Large intestine (tissue), 3 donors: ENCODE results near the gene L3MBTL4. TPM values are rescaled to one million over a fixed set of nuclear protein-coding genes. Genes with fewer than 3 reads are reported as not detected.
A peak's percentile ranks its signal among the peaks of the same experiment; 100 is the strongest.
"Not testable (repeated sequence)": the region's sequence is repeated elsewhere in the genome, so short reads cannot be mapped to it uniquely, and the experiment has no call there.

ENCODE experiments used
- DNase-seq, 2 donors: peaks; one replicate each; pipeline versions ENCODE4 v3.0.0 to v3.0.0-alpha.2; 2013
- H3K27ac ChIP-seq: one replicate; pipeline ENCODE4 v1.5.1; 2013; ENCODE audit warnings: low read length
- H3K27me3 ChIP-seq: 2 replicates; pipeline ENCODE4 v1.6.1; 2013; ENCODE audit warnings: low read length; ENCODE audit not compliant: control insufficient read depth, insufficient read depth
- H3K36me3 ChIP-seq: 2 replicates; pipeline ENCODE4 v1.6.1; 2013; ENCODE audit warnings: low read length; ENCODE audit not compliant: control insufficient read depth, insufficient read depth
- H3K4me1 ChIP-seq: one replicate; pipeline ENCODE4 v1.6.1; 2013; ENCODE audit warnings: low read length; ENCODE audit not compliant: control insufficient read depth, insufficient read depth
- H3K4me3 ChIP-seq: one replicate; pipeline ENCODE4 v1.5.1; 2013; ENCODE audit warnings: low read length
- H3K9me3 ChIP-seq: one replicate; pipeline ENCODE4 v1.6.1; 2013; ENCODE audit warnings: mild to moderate bottlenecking, low read depth, low read length, moderate library complexity; ENCODE audit not compliant: control insufficient read depth
- WGBS: methylation state at CpG from one replicate; pipeline ENCODE4 v1.1.5; 2013; ENCODE audit warnings: low lambda C conversion rate; ENCODE audit not compliant: insufficient coverage; 5-methylcytosine and 5-hydroxymethylcytosine counted together
- polyA plus RNA-seq: library from polyadenylated mRNA; unstranded; fragments of 120-200 nt; gene quantifications from one replicate; pipeline ENCODE4 v1.2.1, GENCODE V29; 2013

Gene L3MBTL4
- polyA plus RNA-seq, 1 donor = 4.0 TPM

DNA sequence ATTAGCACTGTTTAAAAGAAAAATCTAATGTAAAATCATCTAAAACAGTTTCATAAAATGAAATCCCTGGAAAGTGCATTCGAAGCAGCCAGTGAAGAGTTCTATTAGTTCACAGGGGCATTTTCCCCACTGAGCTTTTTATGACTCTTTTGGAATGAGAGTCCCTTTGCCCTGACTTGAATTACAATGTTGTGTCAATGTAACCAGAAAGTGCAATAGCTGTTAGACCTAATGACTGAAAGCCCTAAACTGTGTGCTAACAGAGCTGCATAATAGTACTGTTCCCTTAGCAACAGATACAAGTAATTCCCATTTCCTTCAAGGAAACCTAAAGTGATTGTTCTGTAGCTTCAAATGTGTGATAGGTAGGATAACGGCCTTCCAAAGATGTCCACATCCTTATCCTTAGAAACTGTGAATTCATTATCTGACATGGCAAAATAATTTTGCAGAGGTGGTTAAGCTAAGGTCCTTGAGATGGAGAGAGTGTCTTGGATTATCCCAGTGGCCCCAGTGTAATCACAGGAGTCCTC, 134.4 kb downstream of the L3MBTL4 start:
- DNase-seq = peak; percentile 35 to 68
- H3K4me3 ChIP-seq = no peak overlapping the region
- 13% methylated on average over 1 of the region's 2 CpGs for WGBS
- no peaks in the 10 kb centered on the region for H3K36me3 ChIP-seq
- no peaks in the 10 kb centered on the region for H3K9me3 ChIP-seq
- H3K27ac ChIP-seq = peak overlapping the region; percentile 66
- H3K4me1 ChIP-seq = peaks cover 12% of the 10 kb centered on the region
- H3K27me3 ChIP-seq = no peaks in the 10 kb centered on the region

DNA sequence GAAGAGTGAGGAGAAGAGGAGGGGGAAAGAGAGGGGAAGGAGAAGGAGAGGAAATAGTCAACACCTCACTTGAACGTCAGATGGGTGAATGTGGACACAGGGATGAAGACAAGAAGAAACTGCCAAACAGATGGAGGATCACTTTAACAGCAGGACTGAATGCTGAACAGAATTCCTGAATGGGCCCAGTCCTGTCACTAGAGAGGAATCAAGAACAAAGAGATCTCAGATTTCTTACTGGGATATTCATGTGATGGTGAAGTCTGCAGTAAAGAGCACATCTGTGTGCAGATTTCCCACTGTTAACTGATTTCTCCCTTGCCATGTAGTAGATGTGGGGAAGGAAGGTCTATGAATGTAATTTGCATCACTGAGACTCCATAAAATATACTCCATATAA, 135.4 kb downstream of the L3MBTL4 start:
- H3K36me3 ChIP-seq = no peaks in the 10 kb centered on the region
- WGBS = no CpG with 5 or more reads among the region's 1 CpG
- H3K4me3 ChIP-seq = no peak overlapping the region
- H3K27ac ChIP-seq = no peak overlapping the region
- no peaks in the 10 kb centered on the region for H3K9me3 ChIP-seq
- no peaks in the 10 kb centered on the region for H3K27me3 ChIP-seq
- DNase-seq = no peak
- H3K4me1 ChIP-seq = peaks cover 12% of the 10 kb centered on the region

DNA sequence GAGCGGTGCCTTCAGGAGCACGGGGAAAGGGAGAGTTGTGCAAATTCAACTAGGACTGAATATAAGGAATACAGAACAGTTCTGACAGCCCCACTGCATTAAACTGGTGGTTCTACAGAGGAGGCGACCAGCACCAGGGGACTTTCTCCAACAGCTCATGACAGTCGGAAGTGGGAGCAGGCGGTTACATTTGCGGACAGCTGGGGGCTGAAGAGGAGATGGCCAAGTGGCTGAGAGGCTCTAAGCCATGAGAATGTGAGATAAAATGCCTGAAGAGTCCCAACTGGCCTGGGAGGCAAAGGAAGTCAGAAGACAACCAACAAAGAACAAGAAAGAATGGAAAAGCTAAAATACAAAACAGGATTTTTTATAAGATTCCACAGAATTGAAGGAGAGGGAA, 141.3 kb downstream of the L3MBTL4 start:
- Histone ChIP-seq H3K36me3 (no peaks in the 10 kb centered on the region), H3K4me3 (no peak overlapping the region), H3K27ac (no peak overlapping the region), H3K4me1 (no peaks in the 10 kb centered on the region), H3K9me3 (no peaks in the 10 kb centered on the region), H3K27me3 (no peaks in the 10 kb centered on the region)
- DNase-seq = no peak
- WGBS = no CpG with 5 or more reads among the region's 6 CpGs

- WGBS = 46% methylated on average over 3 of the region's 10 CpGs
- H3K27ac ChIP-seq, H3K9me3 ChIP-seq, H3K4me3 ChIP-seq, H3K4me1 ChIP-seq, H3K27me3 ChIP-seq, DNase-seq, H3K36me3 ChIP-seq: not testable (repeated sequence)
Observed at GRCh38 chr18:6272144-6272543, 142.6 kb downstream of the L3MBTL4 start.

DNA sequence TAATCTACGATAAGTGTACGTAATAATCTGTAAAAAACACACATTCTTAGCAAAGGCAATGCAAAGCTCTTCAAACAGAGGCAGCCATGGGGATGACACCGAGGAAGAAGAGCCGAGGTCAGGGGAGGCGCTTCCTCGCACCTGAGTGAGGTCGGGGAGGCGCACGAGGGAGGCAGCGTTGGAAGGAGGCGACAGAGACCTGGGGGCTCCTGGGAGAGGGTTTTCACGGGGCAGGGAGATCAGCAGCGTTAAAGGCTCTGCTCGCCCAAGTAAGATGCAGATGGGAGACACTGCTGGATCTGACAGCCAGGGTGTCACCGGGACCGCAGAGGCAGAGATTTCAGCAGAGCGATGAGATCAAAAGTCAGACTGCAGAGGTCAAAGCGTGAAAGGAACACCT, 143.1 kb downstream of the L3MBTL4 start:
- no peaks in the 10 kb centered on the region for H3K9me3 ChIP-seq
- 78% methylated on average over 5 of the region's 18 CpGs for WGBS
- no peak overlapping the region for H3K27ac ChIP-seq
- DNase-seq = no peak
- no peaks in the 10 kb centered on the region for H3K27me3 ChIP-seq
- no peaks in the 10 kb centered on the region for H3K36me3 ChIP-seq
- H3K4me3 ChIP-seq = no peak overlapping the region
- no peaks in the 10 kb centered on the region for H3K4me1 ChIP-seq

DNA sequence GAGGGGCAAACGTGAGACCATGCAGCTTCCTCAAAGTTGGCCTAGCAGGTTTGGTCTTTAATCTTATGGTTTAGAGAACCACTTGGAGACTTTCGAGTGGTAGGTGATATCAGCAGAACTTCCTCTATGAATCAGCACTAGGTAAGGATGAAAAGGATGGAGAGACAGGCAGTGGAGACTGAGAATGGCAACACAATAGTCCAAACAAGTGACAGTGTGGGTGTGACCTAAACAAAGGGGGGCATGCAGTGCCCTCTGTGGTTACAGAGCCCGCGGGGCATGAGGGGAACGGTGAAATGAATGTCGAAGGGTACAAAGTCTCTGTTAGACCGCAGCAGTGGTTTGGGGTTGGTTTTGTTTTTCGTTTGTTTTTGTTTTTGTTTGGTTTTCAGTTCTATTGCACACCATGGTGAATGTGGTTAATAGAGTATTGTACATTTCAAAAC, 143.9 kb downstream of the L3MBTL4 start:
- WGBS = 85% methylated on average over 4 of the region's 8 CpGs
- no peak for DNase-seq
- Histone ChIP-seq H3K9me3 (no peaks in the 10 kb centered on the region), H3K4me3 (no peak overlapping the region), H3K36me3 (no peaks in the 10 kb centered on the region), H3K4me1 (no peaks in the 10 kb centered on the region), H3K27ac (no peak overlapping the region), H3K27me3 (no peaks in the 10 kb centered on the region)

DNA sequence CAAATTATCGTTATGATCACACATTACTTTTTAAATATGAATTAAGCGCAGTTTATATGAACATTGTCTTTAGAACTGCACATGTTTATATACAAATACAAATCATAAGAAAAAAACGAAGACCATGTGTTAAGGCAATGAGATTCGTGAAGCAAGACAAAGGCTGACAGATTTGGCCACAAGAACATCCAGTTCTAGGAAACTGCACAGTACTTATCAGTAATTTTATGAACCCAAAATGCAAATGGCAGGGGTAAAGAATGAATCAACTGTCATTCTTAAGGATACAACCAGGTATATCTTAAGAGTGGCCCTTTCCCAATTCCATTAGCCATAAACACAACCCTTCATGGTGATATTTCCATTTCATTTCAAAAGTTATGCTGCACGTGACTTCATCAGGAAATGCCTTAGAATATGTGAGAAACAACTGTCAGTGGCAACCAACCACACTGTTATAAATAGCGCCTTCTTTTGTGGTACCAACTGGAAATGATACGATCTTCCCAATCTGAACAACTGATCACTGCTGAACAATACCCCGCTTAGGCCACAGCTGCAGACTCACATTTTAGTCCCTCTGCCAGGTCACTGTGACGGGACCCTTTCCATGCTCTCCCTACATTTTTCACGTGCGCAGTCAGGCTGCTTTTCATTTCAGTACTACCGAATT, 144.9 kb downstream of the L3MBTL4 start:
- Histone ChIP-seq H3K27me3 (no peaks in the 10 kb centered on the region), H3K4me3 (no peak overlapping the region), H3K4me1 (no peaks in the 10 kb centered on the region), H3K27ac (no peak overlapping the region), H3K9me3 (no peaks in the 10 kb centered on the region), H3K36me3 (no peaks in the 10 kb centered on the region)
- DNase-seq = no peak
- WGBS = 83% methylated on average over 5 of the region's 12 CpGs

DNA sequence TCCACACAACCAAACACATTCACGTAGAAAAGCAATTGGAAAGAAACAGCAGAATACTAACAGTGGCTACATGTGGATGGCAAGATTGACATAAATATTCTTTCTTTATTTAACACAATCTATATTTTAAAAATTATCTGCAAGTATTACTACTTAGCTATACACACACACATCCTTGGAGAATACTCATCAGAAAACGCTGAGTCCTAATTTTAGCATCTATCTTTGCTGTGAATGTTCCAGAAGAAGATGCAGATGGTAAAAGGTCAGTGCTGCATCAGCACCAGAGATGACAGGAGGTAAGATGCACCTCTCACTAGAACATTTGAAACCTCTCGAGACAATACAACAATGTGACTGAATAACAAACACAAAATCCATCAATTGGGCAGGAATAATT, 148.5 kb downstream of the L3MBTL4 start:
- Histone ChIP-seq H3K4me3 (no peak overlapping the region), H3K36me3 (no peaks in the 10 kb centered on the region), H3K4me1 (no peaks in the 10 kb centered on the region), H3K9me3 (no peaks in the 10 kb centered on the region), H3K27me3 (no peaks in the 10 kb centered on the region), H3K27ac (no peak overlapping the region)
- no peak for DNase-seq
- 100% methylated on average over 1 of the region's 3 CpGs for WGBS

- no peaks in the 10 kb centered on the region for H3K36me3 ChIP-seq
- no peak overlapping the region for H3K27ac ChIP-seq
- H3K27me3 ChIP-seq = no peaks in the 10 kb centered on the region
- WGBS = 100% methylated on average over 1 of the region's 8 CpGs
- no peak for DNase-seq
- no peak overlapping the region for H3K4me3 ChIP-seq
- H3K4me1 ChIP-seq = no peaks in the 10 kb centered on the region
- peaks cover 9% of the 10 kb centered on the region for H3K9me3 ChIP-seq
Observed at GRCh38 chr18:6261938-6262337, 152.8 kb downstream of the L3MBTL4 start.

DNA sequence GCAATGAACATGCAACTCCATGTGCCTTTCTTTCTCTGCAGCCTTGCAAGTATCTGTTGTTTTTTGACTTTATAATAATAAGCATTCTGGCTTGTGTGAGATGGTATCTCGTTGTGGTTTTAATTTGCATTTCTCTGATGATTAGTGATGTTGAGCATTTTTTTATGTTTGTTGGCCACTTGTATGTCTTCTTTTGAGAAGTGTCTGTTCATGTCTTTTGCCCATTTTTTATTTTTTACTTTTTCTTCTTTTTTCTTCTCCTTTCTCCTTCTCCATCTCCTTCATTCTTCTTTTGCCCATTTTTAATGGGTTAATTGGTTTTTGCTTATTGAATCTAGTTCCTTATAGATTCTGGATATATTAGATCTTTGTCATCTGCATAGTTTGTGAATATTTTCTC, 155.4 kb downstream of the L3MBTL4 start:
- H3K4me3 ChIP-seq, H3K27me3 ChIP-seq, H3K4me1 ChIP-seq, H3K9me3 ChIP-seq, DNase-seq, H3K27ac ChIP-seq, H3K36me3 ChIP-seq: not testable (repeated sequence)
- no CpG with 5 or more reads among the region's 1 CpG for WGBS

- WGBS = no CpG with 5 or more reads among the region's 3 CpGs
- Histone ChIP-seq H3K4me1 (no peaks in the 10 kb centered on the region), H3K27ac (no peak overlapping the region), H3K9me3 (peaks cover 9% of the 10 kb centered on the region), H3K36me3 (no peaks in the 10 kb centered on the region), H3K27me3 (no peaks in the 10 kb centered on the region), H3K4me3 (no peak overlapping the region)
- no peak for DNase-seq
Observed at GRCh38 chr18:6257950-6258349, 156.8 kb downstream of the L3MBTL4 start.
